IPS-NIHi11 (cell line): ENCODE data around the gene FBLL1.
"Not testable (repeated sequence)": the region's sequence is repeated elsewhere in the genome, so short reads cannot be mapped to it uniquely, and the experiment has no call there.

Source experiments
- DNase-seq: peaks from one replicate; pipeline ENCODE4 v3.0.0; 2012; ENCODE audit warnings: mixed read lengths, low spot score

FBLL1 gene

GRCh38 chr5:168528521-168529373, at the start of gene FBLL1:
Gene FBLL1 (plus strand): TSS chr5:168529305. CDS start chr5:168529505, 200 bp downstream.
- peak; percentile 80 for DNase-seq

- no peak for DNase-seq
Observed at GRCh38 chr5:168480601-168481000, 48.5 kb upstream of the FBLL1 start.

GRCh38 chr5:168481330-168481788, 47.7 kb upstream of the FBLL1 start:
- no peak for DNase-seq

GRCh38 chr5:168482361-168482760, 46.7 kb upstream of the FBLL1 start:
- DNase-seq = no peak

- peak; percentile 96 for DNase-seq
Observed at GRCh38 chr5:168486136-168486879, 42.8 kb upstream of the FBLL1 start, which contains the start of gene RARS1. Gene RARS1 (plus strand): TSS chr5:168486471. CDS start chr5:168486499, 28 bp downstream.

GRCh38 chr5:168489059-168489458, 40.0 kb upstream of the FBLL1 start:
- DNase-seq = no peak

- no peak for DNase-seq
Observed at GRCh38 chr5:168494057-168494555, 35.0 kb upstream of the FBLL1 start.

GRCh38 chr5:168502563-168503237, 26.4 kb upstream of the FBLL1 start:
- DNase-seq = no peak

- DNase-seq = no peak
Observed at GRCh38 chr5:168513861-168514428, 15.2 kb upstream of the FBLL1 start.

GRCh38 chr5:168525856-168526255, 3.2 kb upstream of the FBLL1 start:
- no peak for DNase-seq

- no peak for DNase-seq
Observed at GRCh38 chr5:168527756-168528295, 1.3 kb upstream of the FBLL1 start.

- DNase-seq = peak; percentile 62
Observed at GRCh38 chr5:168529374-168530234, 499 bp downstream of the FBLL1 start.

GRCh38 chr5:168530621-168531150, 1.6 kb downstream of the FBLL1 start:
- DNase-seq = no peak

- DNase-seq = no peak
Observed at GRCh38 chr5:168531191-168531590, 2.1 kb downstream of the FBLL1 start.

- peak; percentile 12 for DNase-seq
Observed at GRCh38 chr5:168531987-168532864, 3.1 kb downstream of the FBLL1 start.

GRCh38 chr5:168534351-168534750, 5.2 kb downstream of the FBLL1 start:
- not testable (repeated sequence) for DNase-seq

GRCh38 chr5:168537176-168537575, 8.1 kb downstream of the FBLL1 start:
- DNase-seq = no peak

GRCh38 chr5:168549554-168549953, 20.4 kb downstream of the FBLL1 start:
- no peak for DNase-seq

- no peak for DNase-seq
Observed at GRCh38 chr5:168550656-168551055, 21.6 kb downstream of the FBLL1 start.
